DMS153 treated with DMSO at 0.1 percent for 48 hours (cell line): Measurements from ENCODE around the gene OR52E5.
A peak's percentile ranks its signal among the peaks of the same experiment; 100 is the strongest.

Source experiments
- DNase-seq: peaks from one replicate; lab custom pipeline; 2025; ENCODE audit not compliant: unreplicated experiment; lab: John Stamatoyannopoulos, UW

OR52E5 gene

GRCh38 chr11:5892908-5893307 lies at the start of gene OR52E5:
TSS of gene OR52E5 (plus strand) at chr11:5893208. CDS start at chr11:5900777, 7,569 bp downstream.
- DNase-seq, result no peak

- no peak for DNase-seq
These were observed 46.3 kb upstream of the OR52E5 start for GRCh38 chr11:5846701-5847100.

GRCh38 chr11:5847711-5848110 lies 45.3 kb upstream of the OR52E5 start:
- no peak for DNase-seq

GRCh38 chr11:5851002-5851401 lies 42.0 kb upstream of the OR52E5 start:
- no peak for DNase-seq

- DNase-seq, result no peak
These were observed 35.4 kb upstream of the OR52E5 start, which contains the start of gene OR52E8 for GRCh38 chr11:5857590-5857989. TSS of gene OR52E8 (minus strand) at chr11:5857690. CDS start at chr11:5857690, 0 bp downstream.

- DNase-seq, result no peak
These were observed 27.2 kb upstream of the OR52E5 start for GRCh38 chr11:5865826-5866225.

- DNase-seq, result no peak
These were observed 14.4 kb upstream of the OR52E5 start for GRCh38 chr11:5878564-5878963.

GRCh38 chr11:5880329-5880728 lies 12.7 kb upstream of the OR52E5 start, which contains the start of gene OR52E4:
TSS of gene OR52E4 (plus strand) at chr11:5880629. CDS start at chr11:5884293, 3,664 bp downstream.
- DNase-seq, result no peak

- DNase-seq, result no peak
These were observed 11.3 kb upstream of the OR52E5 start for GRCh38 chr11:5881756-5882155.

- no peak for DNase-seq
These were observed 5.8 kb upstream of the OR52E5 start for GRCh38 chr11:5887172-5887571.

- DNase-seq, result no peak
These were observed 5.3 kb upstream of the OR52E5 start for GRCh38 chr11:5887661-5888060.

- peak; percentile 14 for DNase-seq
These were observed 1.7 kb upstream of the OR52E5 start for GRCh38 chr11:5891216-5891800.

- DNase-seq, result no peak
These were observed 6.5 kb downstream of the OR52E5 start for GRCh38 chr11:5899534-5899933.

- no peak for DNase-seq
These were observed 17.5 kb downstream of the OR52E5 start for GRCh38 chr11:5910540-5910939.

GRCh38 chr11:5922749-5923426 lies 29.9 kb downstream of the OR52E5 start:
- no peak for DNase-seq

GRCh38 chr11:5923427-5923776 lies 30.4 kb downstream of the OR52E5 start:
- DNase-seq, result no peak

- no peak for DNase-seq
These were observed 30.8 kb downstream of the OR52E5 start for GRCh38 chr11:5923794-5924193.

GRCh38 chr11:5928271-5928670 lies 35.3 kb downstream of the OR52E5 start:
- no peak for DNase-seq

GRCh38 chr11:5928811-5929210 lies 35.8 kb downstream of the OR52E5 start:
- DNase-seq, result no peak

- DNase-seq, result no peak
These were observed 36.8 kb downstream of the OR52E5 start for GRCh38 chr11:5929571-5930368.

GRCh38 chr11:5930614-5931013 lies 37.6 kb downstream of the OR52E5 start:
- no peak for DNase-seq

GRCh38 chr11:5931061-5931460 lies 38.1 kb downstream of the OR52E5 start:
- DNase-seq, result no peak
